Esophagus squamous epithelium (tissue), 5 donors: Measurements from ENCODE around the gene EMC10. TPM values are rescaled to one million over a fixed set of nuclear protein-coding genes. Genes with fewer than 3 reads are reported as not detected.
"Not testable (repeated sequence)": the region's sequence is repeated elsewhere in the genome, so short reads cannot be mapped to it uniquely, and the experiment has no call there.

Experiments used
- DNase-seq: peaks from one replicate; lab custom pipeline; 2025; lab: John Stamatoyannopoulos, UW
- H3K27ac ChIP-seq, 4 donors: fragments of 200-600 bp; sonication (generic); one replicate each; pipeline ENCODE4 v1.5.1; 2016 to 2019; ENCODE audit warnings: mild to moderate bottlenecking in 1 of 4
- H3K27me3 ChIP-seq, 4 donors: fragments of 200-600 bp; sonication (generic); 1 replicate in 3 of 4; 2 replicates in 1 of 4; pipeline versions ENCODE4 v1.5.1 to v1.6.0; 2017 to 2021; ENCODE audit warnings: antibody characterized with exemption in 1 of 4
- H3K36me3 ChIP-seq, 3 donors: fragments of 200-600 bp; sonication (generic); one replicate each; pipeline ENCODE4 v1.5.1; 2016 to 2019
- H3K4me1 ChIP-seq, 3 donors: fragments of 200-600 bp; sonication (generic); one replicate each; pipeline ENCODE4 v1.5.1; 2017 to 2019
- H3K4me3 ChIP-seq, 4 donors: fragments of 200-600 bp; sonication (generic); 1 replicate in 3 of 4; 2 replicates in 1 of 4; pipeline ENCODE4 v1.5.1; 2016 to 2019; ENCODE audit warnings: mild to moderate bottlenecking in 2 of 4, moderate library complexity in 1 of 4
- H3K9me3 ChIP-seq, 3 donors: fragments of 200-600 bp; sonication (generic); one replicate each; pipeline ENCODE4 v1.5.1; 2016 to 2019
- POLR2A ChIP-seq, 4 donors: fragments of 450-650 bp; IDR thresholded peaks; one replicate each; pipeline ENCODE4 v1.6.1; 2017; ENCODE audit warnings: antibody characterized with exemption in 4 of 4, mild to moderate bottlenecking in 4 of 4, moderate library complexity in 3 of 4
- WGBS, 2 donors: methylation state at CpG; one replicate each; pipeline ENCODE4 v1.1.5; 2018; 5-methylcytosine and 5-hydroxymethylcytosine counted together
- intact Hi-C: fragments of 100-400 bp; cut with DNase I; formaldehyde crosslinking; loops from one replicate; pipeline ENCODE4 v1.15.0; 2022
- total RNA-seq, 4 donors: library from RNA; depleted of rRNA; stranded (reverse); fragments of >200 nt; gene quantifications; one replicate each; pipeline ENCODE4 v1.1.0, GENCODE V29; 2016
- TF ChIP-seq, protein P1 (sequence below), 6 experiments: fragments of 450-650 bp in 4 of 6; fragments of 200-600 bp in 2 of 6; sonication (generic) in 2 of 6; IDR thresholded peaks; one replicate each; pipeline ENCODE4 v1.5.1; 2016 to 2019; ENCODE audit warnings: antibody characterized with exemption in 6 of 6, mild to moderate bottlenecking in 4 of 6, moderate library complexity in 4 of 6
- donor health status: DM: yes; HTN: yes; CAD: no.

Gene EMC10
- total RNA-seq, 4 donors from 2014 or later: 50.2 to 76.1 (median 59.7) TPM

- H3K4me1 ChIP-seq: no peaks in the 10 kb centered on the region
- H3K9me3 ChIP-seq: no peaks in the 10 kb centered on the region
- no peaks in the 10 kb centered on the region for H3K36me3 ChIP-seq
- 72 to 77% methylated on average over 17 of the region's 17 CpGs for WGBS, 2 donors
- peaks cover 0 to 7% (median 0%) of the 10 kb centered on the region in 4 donors for H3K27me3 ChIP-seq
- no peak overlapping the region for H3K4me3 ChIP-seq
- TF ChIP-seq POLR2A (IDR thresholded peaks at IDR 0.05): no peak
- TF ChIP-seq, protein P1, sequence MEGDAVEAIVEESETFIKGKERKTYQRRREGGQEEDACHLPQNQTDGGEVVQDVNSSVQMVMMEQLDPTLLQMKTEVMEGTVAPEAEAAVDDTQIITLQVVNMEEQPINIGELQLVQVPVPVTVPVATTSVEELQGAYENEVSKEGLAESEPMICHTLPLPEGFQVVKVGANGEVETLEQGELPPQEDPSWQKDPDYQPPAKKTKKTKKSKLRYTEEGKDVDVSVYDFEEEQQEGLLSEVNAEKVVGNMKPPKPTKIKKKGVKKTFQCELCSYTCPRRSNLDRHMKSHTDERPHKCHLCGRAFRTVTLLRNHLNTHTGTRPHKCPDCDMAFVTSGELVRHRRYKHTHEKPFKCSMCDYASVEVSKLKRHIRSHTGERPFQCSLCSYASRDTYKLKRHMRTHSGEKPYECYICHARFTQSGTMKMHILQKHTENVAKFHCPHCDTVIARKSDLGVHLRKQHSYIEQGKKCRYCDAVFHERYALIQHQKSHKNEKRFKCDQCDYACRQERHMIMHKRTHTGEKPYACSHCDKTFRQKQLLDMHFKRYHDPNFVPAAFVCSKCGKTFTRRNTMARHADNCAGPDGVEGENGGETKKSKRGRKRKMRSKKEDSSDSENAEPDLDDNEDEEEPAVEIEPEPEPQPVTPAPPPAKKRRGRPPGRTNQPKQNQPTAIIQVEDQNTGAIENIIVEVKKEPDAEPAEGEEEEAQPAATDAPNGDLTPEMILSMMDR (IDR thresholded peaks at IDR 0.05): no peak
- no peak for DNase-seq
- no peak overlapping the region for H3K27ac ChIP-seq
- intact Hi-C loops: no loop called here
Observed at GRCh38 chr19:50520822-50521465, 44.6 kb downstream of the EMC10 start.

DNA sequence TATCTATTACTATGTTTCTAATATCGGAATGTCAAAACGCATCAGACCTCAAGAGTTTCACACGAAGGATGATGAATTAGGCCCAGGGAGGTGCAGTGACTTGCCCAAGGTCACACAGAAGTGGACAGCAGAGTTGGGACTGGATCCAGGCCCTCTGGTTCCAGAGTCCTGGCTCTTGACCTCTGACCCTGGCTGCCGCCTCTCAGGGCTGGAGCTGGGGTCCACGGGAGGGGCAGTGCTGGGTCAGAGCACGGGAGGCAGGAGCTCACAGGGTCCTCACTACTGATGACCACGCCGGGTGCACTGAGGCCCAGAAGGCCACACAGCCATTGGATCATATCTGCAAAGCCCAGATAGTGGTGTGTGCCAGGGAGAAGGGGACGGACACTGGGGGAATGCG, 46.6 kb downstream of the EMC10 start:
- H3K4me1 ChIP-seq: no peaks in the 10 kb centered on the region
- H3K27me3 ChIP-seq: no peaks in the 10 kb centered on the region
- H3K27ac ChIP-seq: no peak overlapping the region
- 91 to 93% methylated on average over 5 to 7 of the region's 10 CpGs for WGBS, 2 donors
- H3K9me3 ChIP-seq: no peaks in the 10 kb centered on the region
- no peaks in the 10 kb centered on the region for H3K36me3 ChIP-seq
- intact Hi-C loops: no loop called here
- H3K4me3 ChIP-seq: no peak overlapping the region
- TF ChIP-seq, protein P1 (IDR thresholded peaks at IDR 0.05): no peak
- TF ChIP-seq POLR2A (IDR thresholded peaks at IDR 0.05): no peak
- DNase-seq: no peak

DNA sequence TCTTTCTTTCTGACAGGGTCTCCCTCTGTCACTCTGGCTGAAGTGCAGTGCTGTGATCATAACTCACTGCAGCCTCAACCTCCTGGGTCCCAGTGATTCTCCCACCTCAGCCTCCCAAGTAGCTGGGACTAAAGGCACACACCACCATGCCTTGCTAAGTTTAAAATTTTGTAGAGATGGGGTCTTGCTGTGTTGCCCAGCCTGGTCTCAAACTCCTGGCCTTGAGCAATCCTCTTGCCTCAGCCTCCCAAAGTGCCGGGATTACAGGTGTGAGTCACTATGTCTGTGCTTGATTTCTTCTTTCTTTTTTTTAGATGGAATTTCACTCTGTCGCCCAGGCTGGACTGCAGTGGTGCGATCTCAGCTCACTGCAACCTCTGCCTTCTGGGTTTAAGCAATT, 51.7 kb downstream of the EMC10 start:
- WGBS, 2 donors: 68 to 69% methylated on average over 3 of the region's 3 CpGs
- H3K4me1 ChIP-seq, DNase-seq, H3K27ac ChIP-seq, intact Hi-C loops, H3K9me3 ChIP-seq, H3K4me3 ChIP-seq, H3K36me3 ChIP-seq: not testable (repeated sequence)
- peaks cover 0 to 41% (median 0%) of the 10 kb centered on the region in 4 donors for H3K27me3 ChIP-seq

DNA sequence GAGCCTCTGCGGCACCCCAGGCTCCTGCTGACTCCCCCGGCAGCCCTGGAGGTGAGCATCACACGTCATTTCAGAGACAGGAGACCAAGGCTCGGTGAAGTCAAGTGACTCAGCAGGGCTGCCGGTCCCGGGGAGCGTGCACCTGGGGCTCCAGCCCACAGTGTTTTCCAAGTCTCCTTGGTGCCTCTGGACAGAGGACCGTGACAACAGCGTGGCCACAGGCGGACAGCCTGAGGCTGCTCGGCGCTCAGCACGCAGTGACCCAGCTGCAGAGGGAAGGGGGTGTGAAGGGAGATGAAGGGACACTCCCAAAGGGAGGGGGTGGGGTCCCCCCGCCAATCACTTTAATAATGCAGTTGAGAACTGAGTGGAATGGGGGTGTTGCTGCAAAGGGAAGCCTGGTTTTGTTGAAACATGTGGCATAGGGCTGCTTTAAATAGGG, 54.9 kb downstream of the EMC10 start:
- no peak overlapping the region for H3K27ac ChIP-seq
- intact Hi-C loops: no loop called here
- WGBS, 2 donors: 51 to 80% methylated on average over 1 to 7 of the region's 14 CpGs
- H3K4me1 ChIP-seq: no peaks in the 10 kb centered on the region
- no peak overlapping the region for H3K4me3 ChIP-seq
- peaks cover 0 to 17% (median 0%) of the 10 kb centered on the region in 3 donors for H3K9me3 ChIP-seq
- peaks cover 0 to 41% (median 0%) of the 10 kb centered on the region in 4 donors for H3K27me3 ChIP-seq
- TF ChIP-seq POLR2A (IDR thresholded peaks at IDR 0.05): no peak
- TF ChIP-seq, protein P1 (IDR thresholded peaks at IDR 0.05): no peak
- DNase-seq: no peak
- H3K36me3 ChIP-seq: no peaks in the 10 kb centered on the region

- peaks cover 0 to 49% (median 0%) of the 10 kb centered on the region in 4 donors for H3K27me3 ChIP-seq
Observed at GRCh38 chr19:50532952-50533351, 56.6 kb downstream of the EMC10 start.

More at GRCh38 chr19:50532952-50533351, 56.6 kb downstream of the EMC10 start:
- Histone ChIP-seq H3K4me1 (no peaks in the 10 kb centered on the region), H3K9me3 (peaks cover 0 to 17% (median 0%) of the 10 kb centered on the region in 3 donors), H3K4me3 (no peak overlapping the region), H3K27ac (no peak overlapping the region), H3K36me3 (no peaks in the 10 kb centered on the region)
- WGBS, 2 donors: 79 to 92% methylated on average over 4 of the region's 4 CpGs
- no peak for DNase-seq
- intact Hi-C loops: no loop called here
- TF ChIP-seq POLR2A (IDR thresholded peaks at IDR 0.05): no peak
- TF ChIP-seq, protein P1 (IDR thresholded peaks at IDR 0.05): no peak
